ENCODE data around the gene RAB6D. TPM values are rescaled to one million over a fixed set of nuclear protein-coding genes. Genes with fewer than 3 reads are reported as not detected.
"Not testable (repeated sequence)": the region's sequence is repeated elsewhere in the genome, so short reads cannot be mapped to it uniquely, and the experiment has no call there.

The RAB6D gene
- total RNA-seq (not detected), total RNA-seq (0 to 0.31 (median 0.07) reads per million in 172 experiments)
- 0.05 TPM for polyA plus RNA-seq (2013, experiment 1 of 2)
- 0.10 TPM for polyA plus RNA-seq (2013, experiment 2 of 2)

GRCh38 chr2:131363703-131364186 lies at the start of gene RAB6D:
RAB6D (minus strand) TSS chr2:131364168; CDS start chr2:131363720, 448 bp downstream.
- H3K27ac Mint-ChIP-seq; ATAC-seq (ENCODE audit: poor library complexity); H3K4me3 ChIP-seq (ENCODE audit: low read length); POLR2A ChIA-PET; H3K4me1 ChIP-seq (ENCODE audit: insufficient read depth, low read length); CTCF ChIA-PET; H3K4me1 Mint-ChIP-seq (ENCODE audit: low read depth); DNase-seq; intact Hi-C loops (cut with DNase I, micrococcal nuclease); H3K36me3 ChIP-seq (ENCODE audit: insufficient read depth, low read length); H3K27ac ChIP-seq (ENCODE audit: low read depth in 1 of 2, low read length in 2 of 2); H3K36me3 Mint-ChIP-seq (ENCODE audit: low read depth); H3K9me3 Mint-ChIP-seq: not testable (repeated sequence)
- Histone ChIP-seq H3K9me3 (ENCODE audit: control insufficient read depth in 1 of 2, insufficient read depth in 1 of 2, low read length in 2 of 2) (peaks cover 0 to 14% of the 10 kb centered on the region in 2 experiments), H3K27me3 (ENCODE audit: control insufficient read depth in 1 of 2, insufficient read depth in 2 of 2, low read length in 2 of 2) (peaks cover 10 to 12% of the 10 kb centered on the region in 2 experiments)
- peak within 1 kb of the TSS; percentile 42 for H3K4me3 Mint-ChIP-seq
- peaks cover 75% of the 10 kb centered on the region for H3K27me3 Mint-ChIP-seq

- Histone ChIP-seq H3K4me1 (ENCODE audit: insufficient read depth, low read length) (no peaks in the 10 kb centered on the region), H3K4me3 (ENCODE audit: low read length) (no peak overlapping the region), H3K9me3 (ENCODE audit: control insufficient read depth in 1 of 2, insufficient read depth in 1 of 2, low read length in 2 of 2) (no peaks in the 10 kb centered on the region), H3K36me3 (ENCODE audit: insufficient read depth, low read length) (no peaks in the 10 kb centered on the region), H3K27ac (ENCODE audit: low read depth in 1 of 2, low read length in 2 of 2) (no peak overlapping the region), H3K27me3 (ENCODE audit: control insufficient read depth in 1 of 2, insufficient read depth in 2 of 2, low read length in 2 of 2) (peaks cover 6 to 16% of the 10 kb centered on the region in 2 experiments)
- no peak overlapping the region for H3K4me3 Mint-ChIP-seq
- no peaks in the 10 kb centered on the region for H3K9me3 Mint-ChIP-seq
- no peaks in the 10 kb centered on the region for H3K36me3 Mint-ChIP-seq (ENCODE audit: low read depth)
- ATAC-seq (ENCODE audit: poor library complexity), result peak; percentile 29
- H3K27ac Mint-ChIP-seq, result no peak overlapping the region
- peak; percentile 89 for TF ChIP-seq CTCF (IDR thresholded peaks at IDR 0.05)
- ChIA-PET POLR2A (no interaction called here), CTCF (interaction anchor here (0.6 to 1.5 kb wide), 6 partner anchors 8 to 389 kb away, joined by 3 to 8 read pairs (median 4); no protein-coding TSS in a partner anchor)
- intact Hi-C loops (cut with DNase I, micrococcal nuclease), result loop anchor here (2.0 to 10.0 kb wide), 4 partner anchors 112 to 389 kb away; partner anchors contain the start of gene CCDC74A (in 1 of the 2)
- H3K4me1 Mint-ChIP-seq (ENCODE audit: low read depth), result no peaks in the 10 kb centered on the region
- DNase-seq, result peak in 4 of 14 experiments; percentile 30 to 66 (median 56)
- peaks cover 53% of the 10 kb centered on the region for H3K27me3 Mint-ChIP-seq
Observed at GRCh38 chr2:131413148-131413747, 49.3 kb upstream of the RAB6D start.

- TF ChIP-seq CTCF (IDR thresholded peaks at IDR 0.05), result no peak
- DNase-seq (no peak), ATAC-seq (ENCODE audit: poor library complexity) (no peak)
- no peaks in the 10 kb centered on the region for H3K36me3 ChIP-seq (ENCODE audit: insufficient read depth, low read length)
- peaks cover 6 to 12% of the 10 kb centered on the region in 2 experiments for H3K27me3 ChIP-seq (ENCODE audit: control insufficient read depth in 1 of 2, insufficient read depth in 2 of 2, low read length in 2 of 2)
- no peaks in the 10 kb centered on the region for H3K36me3 Mint-ChIP-seq (ENCODE audit: low read depth)
- H3K4me1 ChIP-seq (ENCODE audit: insufficient read depth, low read length), result no peaks in the 10 kb centered on the region
- no peaks in the 10 kb centered on the region for H3K9me3 Mint-ChIP-seq
- intact Hi-C loops (cut with DNase I, micrococcal nuclease), result loop anchor here (5.0 to 10.0 kb wide), 3 partner anchors 115 to 392 kb away; partner anchors contain the start of gene CCDC74A (in 1 of the 2)
- H3K9me3 ChIP-seq (ENCODE audit: control insufficient read depth in 1 of 2, insufficient read depth in 1 of 2, low read length in 2 of 2), result no peaks in the 10 kb centered on the region
- H3K4me3 ChIP-seq (ENCODE audit: low read length), result no peak overlapping the region
- no peak overlapping the region for H3K4me3 Mint-ChIP-seq
- CTCF ChIA-PET, result no interaction called here
- H3K27ac Mint-ChIP-seq, result no peak overlapping the region
- no peaks in the 10 kb centered on the region for H3K4me1 Mint-ChIP-seq (ENCODE audit: low read depth)
- peaks cover 43% of the 10 kb centered on the region for H3K27me3 Mint-ChIP-seq
- H3K27ac ChIP-seq (ENCODE audit: low read depth in 1 of 2, low read length in 2 of 2), result no peak overlapping the region
- POLR2A ChIA-PET, result no interaction called here
Observed at GRCh38 chr2:131410173-131410572, 46.2 kb upstream of the RAB6D start.

Measured in CD4-positive, alpha-beta T cell (primary cell).